NCI-H82 treated with DMSO at 0.1 percent for 48 hours (cell line): ENCODE data around the gene BEST1.
"Not testable (repeated sequence)": the region's sequence is repeated elsewhere in the genome, so short reads cannot be mapped to it uniquely, and the experiment has no call there.

Experiments used
- DNase-seq: peaks from one replicate; lab custom pipeline; 2025; ENCODE audit not compliant: unreplicated experiment; lab: John Stamatoyannopoulos, UW

Gene BEST1

GRCh38 chr11:61976420-61976800, 26.3 kb downstream of the BEST1 start:
- DNase-seq, result no peak

- no peak for DNase-seq
Observed at GRCh38 chr11:61976813-61977475, 26.8 kb downstream of the BEST1 start.

- DNase-seq, result no peak
Observed at GRCh38 chr11:61978703-61979661, 28.8 kb downstream of the BEST1 start.

GRCh38 chr11:61980783-61981541, 30.8 kb downstream of the BEST1 start:
- no peak for DNase-seq

- DNase-seq, result no peak
Observed at GRCh38 chr11:61983419-61983818, 33.3 kb downstream of the BEST1 start.

- no peak for DNase-seq
Observed at GRCh38 chr11:61985869-61986268, 35.7 kb downstream of the BEST1 start.

- no peak for DNase-seq
Observed at GRCh38 chr11:61994981-61995380, 44.8 kb downstream of the BEST1 start.

- no peak for DNase-seq
Observed at GRCh38 chr11:61996933-61997332, 46.8 kb downstream of the BEST1 start.

GRCh38 chr11:61999141-61999975, 49.2 kb downstream of the BEST1 start:
- DNase-seq, result no peak

GRCh38 chr11:62000539-62001446, 50.6 kb downstream of the BEST1 start:
- no peak for DNase-seq

GRCh38 chr11:62001450-62002191, 51.5 kb downstream of the BEST1 start:
- no peak for DNase-seq

- DNase-seq, result not testable (repeated sequence)
Observed at GRCh38 chr11:62002283-62002682, 52.1 kb downstream of the BEST1 start.

- no peak for DNase-seq
Observed at GRCh38 chr11:62004473-62004872, 54.3 kb downstream of the BEST1 start.

- no peak for DNase-seq
Observed at GRCh38 chr11:62008193-62008592, 58.0 kb downstream of the BEST1 start.

GRCh38 chr11:62010935-62011528, 60.9 kb downstream of the BEST1 start:
- no peak for DNase-seq

GRCh38 chr11:62011881-62012280, 61.7 kb downstream of the BEST1 start:
- no peak for DNase-seq

- DNase-seq, result no peak
Observed at GRCh38 chr11:62012451-62012831, 62.3 kb downstream of the BEST1 start.

GRCh38 chr11:62012832-62013461, 62.8 kb downstream of the BEST1 start:
- no peak for DNase-seq
